AG20443 (cell line): ENCODE measurements around the gene NPTN.
"Not testable (repeated sequence)": the region's sequence is repeated elsewhere in the genome, so short reads cannot be mapped to it uniquely, and the experiment has no call there.

Experiments
- DNase-seq: peaks from one replicate; pipeline ENCODE4 v3.0.0; 2012; ENCODE audit warnings: low spot score, mixed read lengths

Gene NPTN

GRCh38 chr15:73633111-73633990, at the start of gene NPTN:
NPTN (minus strand) TSS chr15:73633389; CDS start chr15:73633215, 174 bp downstream.
- DNase-seq = peak; percentile 97

GRCh38 chr15:73682600-73683090, 49.5 kb upstream of the NPTN start:
- DNase-seq = no peak

- no peak for DNase-seq
Observed at GRCh38 chr15:73681856-73682599, 48.8 kb upstream of the NPTN start.

DNA sequence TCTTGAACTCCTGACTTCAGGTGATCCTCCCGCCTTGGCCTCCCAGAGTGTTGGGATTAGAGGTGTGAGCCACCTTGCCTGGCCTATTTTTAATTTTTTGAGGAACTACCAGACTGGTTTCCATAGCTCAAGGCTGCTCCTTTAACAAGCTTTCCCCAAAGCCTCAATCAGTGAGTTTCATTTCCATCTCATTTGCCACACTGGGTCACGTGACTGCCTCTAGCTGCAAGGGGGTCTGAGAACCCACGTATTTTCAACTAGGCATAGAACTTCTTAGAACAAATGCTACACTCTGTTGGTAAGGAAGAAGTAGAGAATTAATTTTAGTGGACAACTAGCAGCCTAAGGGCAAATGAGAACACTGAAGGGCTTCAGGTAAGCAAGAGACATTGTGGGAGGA, 47.9 kb upstream of the NPTN start:
- DNase-seq = no peak

GRCh38 chr15:73680549-73680948, 47.4 kb upstream of the NPTN start:
- DNase-seq = no peak

DNA sequence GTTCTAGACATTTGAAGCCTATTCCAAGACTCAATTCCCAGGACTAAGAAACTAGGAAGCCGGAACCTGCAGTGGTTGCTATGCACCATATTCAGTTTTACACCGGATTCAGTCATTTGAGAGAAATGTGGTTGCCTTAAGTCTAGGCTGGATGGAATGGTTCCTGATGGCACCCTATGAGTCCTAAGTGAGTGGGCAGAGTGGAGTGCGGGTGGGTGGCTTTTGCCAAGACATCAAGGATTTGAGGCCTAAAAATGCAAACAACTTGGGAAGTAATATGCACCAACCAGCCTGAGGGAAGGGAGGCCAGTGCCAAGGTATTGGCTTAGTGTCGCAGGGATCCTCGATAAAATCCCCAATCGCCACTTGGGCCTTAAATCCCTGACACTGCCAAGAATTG, 46.8 kb upstream of the NPTN start:
- no peak for DNase-seq

- no peak for DNase-seq
Observed at GRCh38 chr15:73679180-73679579, 46.0 kb upstream of the NPTN start.

DNA sequence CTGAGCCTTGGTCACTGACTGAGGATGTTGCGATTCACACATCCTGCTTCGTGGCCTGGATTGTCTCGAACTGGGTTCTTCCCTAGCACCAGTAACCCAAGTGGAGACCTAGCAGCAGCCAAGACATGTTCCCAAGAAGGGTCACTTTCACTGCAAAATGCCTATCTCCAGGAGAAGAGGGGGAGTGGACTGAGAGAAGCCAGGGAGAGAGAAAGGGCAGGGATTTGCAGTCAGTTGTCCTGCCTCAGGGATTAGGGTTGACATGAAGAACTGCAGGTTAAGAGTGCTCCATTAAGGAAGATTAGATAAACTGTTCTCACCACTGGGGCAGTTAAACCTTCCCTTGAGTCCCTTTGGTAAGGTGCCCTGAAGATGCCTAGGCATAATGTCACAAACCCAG, 45.3 kb upstream of the NPTN start:
- DNase-seq = no peak

DNA sequence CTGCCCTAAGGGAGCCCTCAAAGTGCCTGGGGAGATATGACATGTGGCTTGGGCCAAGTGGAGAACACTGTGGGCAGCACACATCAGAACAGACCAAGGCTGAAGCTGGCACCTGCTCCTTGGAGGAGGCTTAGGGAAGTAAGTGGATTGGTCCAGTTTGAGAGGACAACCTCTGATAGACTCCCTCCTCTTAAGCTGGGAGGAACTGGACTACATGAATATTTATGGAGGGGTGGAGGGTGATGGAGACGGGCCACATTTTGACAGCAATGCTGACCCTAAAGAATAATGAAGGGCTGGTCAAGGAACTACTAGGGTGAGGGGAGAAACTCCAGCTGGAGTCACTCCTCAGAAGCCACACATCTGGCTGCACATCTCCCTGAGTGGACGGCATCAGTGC, 44.5 kb upstream of the NPTN start:
- DNase-seq = no peak

- peak; percentile 70 for DNase-seq
Observed at GRCh38 chr15:73677146-73677607, 44.0 kb upstream of the NPTN start.

- DNase-seq = no peak
Observed at GRCh38 chr15:73674587-73674986, 41.4 kb upstream of the NPTN start.

- DNase-seq = no peak
Observed at GRCh38 chr15:73660455-73660854, 27.3 kb upstream of the NPTN start.

DNA sequence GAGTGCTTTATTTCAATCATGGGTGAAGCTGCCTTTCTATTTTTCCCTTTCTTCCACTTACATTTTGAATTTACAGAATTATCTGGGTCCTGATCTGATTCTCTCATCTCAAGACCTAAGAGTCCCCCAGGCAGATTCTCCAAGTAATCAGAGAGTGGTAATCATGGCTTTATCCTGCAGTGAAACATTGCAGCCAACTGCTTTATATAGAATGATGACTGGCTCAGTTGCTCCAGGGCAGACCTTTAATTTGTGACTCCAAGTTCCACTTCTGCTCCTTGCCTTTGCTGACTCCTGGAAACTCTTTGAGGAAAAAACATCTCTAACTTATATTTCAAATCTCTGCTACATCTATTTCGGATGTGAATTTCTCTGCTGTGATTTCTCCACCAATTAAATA, 25.5 kb upstream of the NPTN start:
- no peak for DNase-seq

DNA sequence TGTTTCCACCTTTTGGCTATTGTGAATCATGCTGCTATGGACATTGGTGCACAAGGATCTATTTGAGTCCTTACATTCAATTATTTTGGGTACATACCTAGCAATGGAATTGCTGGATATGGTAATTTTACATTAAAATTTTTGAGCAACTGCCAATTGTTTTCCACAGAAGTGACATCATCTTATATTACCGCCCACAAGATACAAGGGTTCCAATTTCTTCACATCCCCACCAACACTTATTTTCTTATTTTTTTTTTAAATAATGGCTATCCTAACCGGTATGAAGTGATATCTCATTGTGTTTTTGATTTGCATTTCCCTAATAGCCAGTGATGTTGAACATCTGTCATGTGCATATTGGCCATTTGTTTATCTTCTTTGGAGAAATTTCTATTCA, 22.5 kb upstream of the NPTN start:
- no peak for DNase-seq

DNA sequence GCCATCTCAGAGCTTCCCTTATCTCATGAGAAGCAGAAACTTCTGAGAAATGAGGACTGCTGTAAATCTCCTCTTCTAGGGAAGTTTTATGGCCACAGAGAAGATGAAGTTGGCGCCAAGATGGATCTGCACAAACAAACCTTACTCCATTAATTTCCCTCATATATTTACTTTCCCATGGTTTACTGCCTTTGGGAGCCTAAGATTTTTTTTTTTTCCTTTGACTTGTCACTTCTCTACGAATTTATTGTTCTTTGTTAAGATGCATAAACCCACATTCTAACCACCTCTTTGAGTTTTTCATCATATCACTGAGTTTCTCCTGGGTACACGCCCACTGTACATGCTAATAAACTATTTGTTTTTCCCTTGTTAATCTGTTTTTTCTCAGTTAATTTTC, 21.5 kb upstream of the NPTN start:
- no peak for DNase-seq

- DNase-seq = peak; percentile 73
Observed at GRCh38 chr15:73650416-73651126, 17.4 kb upstream of the NPTN start.

DNA sequence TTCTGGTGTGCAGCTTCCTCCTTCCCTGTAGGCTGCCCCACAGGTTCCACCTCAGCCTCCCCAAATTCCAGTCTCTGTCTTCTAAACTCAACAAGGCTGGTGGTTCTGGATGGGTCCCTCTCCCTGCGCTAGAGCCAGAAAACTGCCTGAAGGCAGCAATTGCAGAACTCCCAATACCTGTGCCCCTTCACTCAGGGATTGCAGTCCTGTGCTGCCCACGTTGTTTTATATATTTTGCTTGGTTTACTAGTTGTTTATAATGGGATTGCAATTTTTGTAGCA, 14.8 kb upstream of the NPTN start:
- DNase-seq = no peak

GRCh38 chr15:73647259-73648013, 14.2 kb upstream of the NPTN start:
- DNase-seq = no peak

DNA sequence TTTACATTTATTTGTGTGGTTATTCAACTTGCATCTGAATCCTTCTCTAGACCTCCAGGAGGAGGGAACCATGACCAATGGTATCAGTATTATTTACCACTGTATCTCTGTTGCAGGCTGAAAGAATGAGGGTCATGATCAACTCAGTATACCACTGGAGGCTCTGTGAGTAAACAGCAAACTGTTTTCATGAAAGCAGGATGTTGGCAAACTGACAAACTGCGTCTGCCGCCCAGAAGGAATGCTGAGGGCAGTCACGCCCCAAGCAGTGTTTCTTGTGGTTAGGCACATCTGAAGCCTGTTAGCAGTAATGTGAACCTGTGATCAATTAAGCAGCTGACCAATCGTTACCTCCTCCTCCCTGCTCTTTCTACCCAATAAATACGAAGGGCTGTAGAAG, 6.3 kb upstream of the NPTN start:
- not testable (repeated sequence) for DNase-seq

DNA sequence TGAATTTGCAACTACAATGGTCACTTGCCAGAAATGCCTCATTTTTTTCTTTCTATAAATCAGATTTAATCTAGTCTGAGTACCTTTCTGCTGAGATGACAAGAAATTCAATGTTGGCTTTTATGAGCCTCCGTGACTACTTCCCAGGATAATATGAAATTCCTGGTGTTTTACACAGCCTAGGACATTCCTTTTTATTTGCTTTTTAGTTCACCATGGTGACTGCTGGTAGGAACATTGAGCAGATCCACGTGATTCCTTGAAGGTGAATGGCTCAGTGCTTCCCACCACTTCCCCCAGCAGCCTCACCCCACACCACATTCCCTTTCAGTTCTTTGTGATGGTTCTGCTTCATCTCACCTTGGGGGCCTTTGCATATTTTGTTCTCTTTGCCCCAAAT, 4.3 kb upstream of the NPTN start:
- DNase-seq = peak; percentile 38

DNA sequence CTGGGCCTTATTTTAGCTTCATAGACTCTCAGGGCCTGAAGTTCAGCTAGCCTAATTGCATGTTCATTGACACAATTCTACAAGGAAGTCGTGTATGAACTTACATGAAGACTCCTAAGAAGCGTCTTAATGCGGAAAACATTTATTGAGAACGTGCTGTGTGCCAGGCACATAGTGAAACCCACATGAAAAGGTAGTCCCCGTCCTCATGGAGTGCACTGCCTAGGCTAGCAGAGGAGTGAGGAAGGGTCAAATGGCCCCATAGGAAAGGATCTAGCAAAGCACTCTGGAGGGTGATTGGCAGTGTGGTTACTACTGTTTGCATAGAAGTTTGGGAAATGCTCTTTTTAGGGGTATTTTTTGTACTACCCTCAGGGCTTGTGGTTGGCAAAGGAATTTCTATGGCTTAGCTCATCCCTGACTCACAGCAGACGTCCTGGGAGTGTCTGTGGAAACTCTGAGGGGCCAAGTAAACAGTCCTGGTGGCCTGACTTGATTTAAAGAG, 854 bp upstream of the NPTN start:
- peak; percentile 85 for DNase-seq

DNA sequence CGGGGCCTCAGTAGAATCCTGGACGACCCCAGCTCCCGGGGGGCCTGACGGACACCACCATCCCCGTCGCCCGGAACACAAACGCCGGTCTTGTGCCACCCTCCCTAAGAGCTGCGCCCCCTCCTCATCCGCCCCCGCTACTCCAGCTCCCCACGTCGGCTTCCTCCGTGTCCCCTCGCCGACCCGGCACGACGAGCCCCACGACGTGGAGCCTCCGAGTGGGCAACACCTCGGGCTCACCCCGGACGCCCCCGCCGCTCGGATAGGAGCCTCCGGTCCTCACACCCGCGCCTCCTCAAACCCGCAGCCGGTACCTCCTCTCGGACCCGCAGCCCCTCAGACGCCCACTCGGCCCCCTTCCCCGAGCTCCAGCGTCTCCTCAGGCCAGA, 525 bp downstream of the NPTN start:
- no peak for DNase-seq
